GOT3 (cell line): ENCODE data around the gene CCDC47.
"Not testable (repeated sequence)": the region's sequence is repeated elsewhere in the genome, so short reads cannot be mapped to it uniquely, and the experiment has no call there.

Experiments used
- DNase-seq: peaks from one replicate; lab custom pipeline; 2025; ENCODE audit warnings: mixed read lengths; lab: John Stamatoyannopoulos, UW

CCDC47 gene

DNA sequence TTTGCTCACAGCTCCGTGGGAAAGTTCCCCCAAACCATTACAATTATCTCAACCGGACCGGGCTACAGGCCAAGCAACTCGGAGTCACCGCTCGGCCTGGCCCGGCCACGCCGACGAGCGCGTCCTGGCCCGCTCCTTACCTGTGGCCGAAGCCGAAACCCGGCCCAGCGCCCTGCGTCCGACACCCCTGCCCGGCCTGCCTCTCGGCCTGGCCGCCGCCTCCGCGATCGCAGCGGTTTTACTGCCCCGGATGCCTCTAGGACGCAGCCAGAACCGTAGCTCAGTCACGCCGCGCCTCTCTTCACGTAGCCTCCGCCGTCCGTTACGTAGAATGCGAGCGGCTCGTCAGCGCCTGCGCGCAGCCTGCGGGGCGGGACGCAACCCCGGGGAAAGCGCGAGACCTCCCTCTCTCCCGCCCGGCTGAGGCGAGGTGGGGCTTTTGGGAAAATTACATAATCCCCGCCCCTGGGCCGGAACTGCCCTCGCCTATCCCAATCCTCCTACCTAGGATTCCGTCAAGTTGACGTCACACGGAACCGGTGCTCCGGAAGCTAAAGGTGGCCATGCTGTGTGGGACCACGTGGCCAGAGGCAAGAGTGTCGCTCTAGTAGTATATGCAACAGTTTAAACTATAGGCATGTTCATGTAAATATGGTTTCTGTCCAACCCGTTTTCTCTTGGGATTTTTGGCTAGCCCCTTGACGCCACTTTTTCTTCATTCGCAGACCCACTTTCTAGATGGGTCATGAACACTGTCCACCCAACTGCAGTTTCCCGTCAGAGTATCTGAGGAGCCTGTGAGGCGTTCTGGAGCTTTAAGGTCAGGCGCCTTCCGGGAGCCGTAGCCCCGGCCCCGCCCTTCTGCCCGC, at the start of gene CCDC47:
TSS of gene CCDC47 (minus strand) at position 326 of the 869 bp plus-strand sequence. CDS start 7,422 bp downstream, outside the sequence.
- DNase-seq = peak; percentile 96

- no peak for DNase-seq
These were observed 49.1 kb upstream of the CCDC47 start for GRCh38 chr17:63822537-63822936.

GRCh38 chr17:63821804-63822203, 48.4 kb upstream of the CCDC47 start:
- no peak for DNase-seq

- DNase-seq = no peak
These were observed 47.7 kb upstream of the CCDC47 start for GRCh38 chr17:63820963-63821561.

GRCh38 chr17:63819585-63820537, 46.5 kb upstream of the CCDC47 start:
- no peak for DNase-seq

- DNase-seq = no peak
These were observed 45.7 kb upstream of the CCDC47 start for GRCh38 chr17:63819131-63819530.

DNA sequence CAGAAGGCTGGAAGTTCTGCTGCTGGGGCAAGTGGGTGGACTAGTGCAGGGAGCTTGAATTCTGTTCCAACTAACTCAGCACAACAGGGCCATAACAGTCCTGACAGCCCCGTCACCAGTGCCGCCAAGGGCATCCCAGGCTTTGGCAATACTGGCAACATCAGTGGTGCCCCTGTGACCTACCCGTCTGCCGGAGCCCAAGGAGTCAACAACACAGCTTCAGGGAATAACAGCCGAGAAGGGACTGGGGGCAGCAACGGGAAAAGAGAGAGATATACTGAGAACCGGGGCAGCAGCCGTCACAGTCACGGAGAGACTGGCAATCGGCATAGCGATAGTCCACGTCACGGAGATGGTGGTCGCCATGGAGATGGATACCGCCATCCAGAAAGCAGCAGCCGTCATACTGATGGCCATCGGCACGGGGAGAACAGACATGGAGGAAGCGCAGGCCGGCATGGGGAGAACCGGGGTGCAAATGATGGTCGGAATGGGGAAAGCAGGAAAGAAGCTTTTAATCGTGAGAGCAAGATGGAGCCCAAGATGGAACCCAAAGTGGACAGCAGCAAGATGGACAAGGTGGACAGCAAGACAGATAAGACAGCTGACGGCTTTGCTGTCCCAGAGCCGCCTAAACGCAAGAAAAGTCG, 44.5 kb upstream of the CCDC47 start:
- no peak for DNase-seq

DNA sequence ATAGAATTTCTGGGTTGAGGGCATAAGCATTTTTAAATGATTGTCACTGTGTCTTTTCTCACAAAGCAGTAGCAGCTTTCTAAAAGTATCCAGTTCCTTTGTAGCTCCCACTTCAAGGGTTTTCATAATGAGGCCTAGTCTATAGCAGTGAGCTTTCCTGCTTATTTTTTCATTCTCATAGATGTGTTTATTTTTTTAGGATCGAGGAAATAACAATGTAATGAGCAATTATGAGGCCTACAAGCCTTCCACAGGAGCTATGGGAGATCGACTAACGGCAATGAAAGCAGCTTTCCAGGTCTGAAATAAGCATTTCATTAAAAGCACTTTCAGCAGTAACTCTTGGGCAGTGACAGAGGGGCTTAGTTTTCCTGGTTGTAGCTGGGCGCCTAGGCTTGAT, 43.3 kb upstream of the CCDC47 start:
- no peak for DNase-seq

GRCh38 chr17:63816123-63816522, 42.7 kb upstream of the CCDC47 start:
- DNase-seq = no peak

- no peak for DNase-seq
These were observed 36.6 kb upstream of the CCDC47 start for GRCh38 chr17:63809970-63810369.

- DNase-seq = no peak
These were observed 32.2 kb upstream of the CCDC47 start for GRCh38 chr17:63805591-63805990.

- DNase-seq = no peak
These were observed 30.9 kb upstream of the CCDC47 start for GRCh38 chr17:63804328-63804727.

DNA sequence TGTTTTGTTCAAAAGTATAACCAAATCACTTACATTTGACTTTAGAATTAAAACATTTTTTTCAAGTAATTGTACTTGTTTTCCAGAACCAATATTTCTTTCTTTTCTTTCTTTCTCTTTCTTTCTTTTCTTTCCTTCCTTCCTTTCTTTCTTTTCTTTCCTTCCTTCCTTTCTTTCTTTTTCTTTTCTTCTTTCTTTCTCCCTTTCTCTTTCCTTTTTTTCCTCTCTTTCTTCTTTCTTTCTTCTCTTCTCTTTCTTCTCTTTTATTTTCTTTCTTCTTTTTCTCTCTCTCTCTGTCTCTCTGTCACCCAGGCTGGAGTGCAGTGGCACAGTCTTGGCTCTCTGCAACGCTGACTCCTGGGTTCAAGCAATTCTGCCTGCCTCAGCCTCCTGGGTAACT, 27.4 kb upstream of the CCDC47 start:
- DNase-seq = no peak

DNA sequence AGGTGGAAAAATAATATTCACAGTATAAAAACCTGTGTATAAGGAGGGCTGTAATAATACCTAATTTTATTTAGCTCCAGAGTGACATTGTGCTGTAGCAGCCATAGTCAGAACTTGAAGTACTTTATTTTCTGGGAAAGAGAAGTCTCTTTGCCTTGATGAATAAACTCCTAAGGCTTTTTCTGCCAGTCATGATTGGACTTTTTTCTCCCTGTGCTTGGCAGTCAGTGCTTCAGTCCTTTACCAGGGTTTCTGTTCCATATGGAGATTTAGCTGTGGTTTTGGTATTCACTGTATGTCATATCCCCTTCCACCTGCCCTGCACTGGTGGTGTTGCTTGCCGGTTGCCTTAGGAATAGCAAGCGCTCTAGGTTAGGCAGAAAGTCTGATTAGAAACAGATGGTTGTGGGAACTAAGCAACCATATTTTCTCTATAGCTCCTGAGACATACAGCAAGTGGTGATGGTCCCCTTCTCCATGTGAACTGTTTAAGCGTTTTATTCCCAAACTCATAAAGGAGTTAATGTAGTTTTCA, 25.2 kb upstream of the CCDC47 start:
- DNase-seq = no peak

DNA sequence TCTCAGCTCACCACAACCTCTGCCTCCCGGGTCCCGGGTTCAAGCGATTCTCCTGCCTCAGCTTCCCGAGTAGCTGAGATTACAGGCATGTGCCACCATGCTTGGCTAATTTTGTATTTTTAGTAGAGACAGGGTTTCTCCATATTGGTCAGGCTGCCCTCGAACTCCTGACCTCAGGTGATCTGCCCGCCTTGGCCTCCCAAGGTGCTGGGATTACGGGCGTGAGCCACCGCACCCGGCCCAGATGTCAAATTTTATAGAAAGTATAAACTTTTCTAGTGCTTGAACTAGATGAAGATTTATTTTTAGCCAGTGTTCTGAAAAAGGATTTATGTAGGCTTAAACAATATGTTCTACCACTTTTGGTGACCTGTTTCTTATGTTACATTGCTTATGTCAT, 23.0 kb upstream of the CCDC47 start:
- DNase-seq = not testable (repeated sequence)

DNA sequence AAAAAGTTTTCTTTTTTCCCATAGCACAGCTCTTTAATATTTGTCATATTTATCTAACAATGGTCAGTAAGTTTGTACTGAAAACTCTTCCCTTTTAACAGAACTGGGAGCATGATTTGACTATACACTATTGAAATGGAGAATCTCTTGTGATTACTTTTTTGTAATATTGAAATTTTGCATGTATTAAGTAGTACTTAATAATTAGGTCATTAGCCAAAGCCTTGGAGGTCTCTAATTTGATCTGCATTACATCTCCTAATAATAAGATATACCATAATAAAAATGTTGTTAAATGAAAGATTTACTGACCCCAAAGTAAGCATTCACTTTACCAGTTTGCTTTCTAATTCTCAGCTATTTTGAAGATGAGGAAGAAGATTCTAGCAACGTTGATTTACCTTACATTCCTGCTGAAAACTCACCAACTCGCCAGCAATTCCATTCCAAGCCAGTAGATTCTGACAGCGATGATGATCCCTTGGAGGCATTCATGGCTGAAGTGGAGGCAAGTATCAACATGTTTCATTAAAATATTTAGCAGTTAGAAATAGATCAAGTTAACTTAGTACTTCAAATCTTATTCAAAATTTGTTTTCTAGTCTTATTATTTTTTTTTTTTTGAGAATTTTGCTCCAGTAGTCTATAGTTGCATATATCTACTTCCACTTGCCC, 18.8 kb upstream of the CCDC47 start:
- no peak for DNase-seq

- DNase-seq = no peak
These were observed 16.7 kb upstream of the CCDC47 start for GRCh38 chr17:63790057-63790456.

- DNase-seq = no peak
These were observed 13.7 kb upstream of the CCDC47 start for GRCh38 chr17:63786971-63787711.

DNA sequence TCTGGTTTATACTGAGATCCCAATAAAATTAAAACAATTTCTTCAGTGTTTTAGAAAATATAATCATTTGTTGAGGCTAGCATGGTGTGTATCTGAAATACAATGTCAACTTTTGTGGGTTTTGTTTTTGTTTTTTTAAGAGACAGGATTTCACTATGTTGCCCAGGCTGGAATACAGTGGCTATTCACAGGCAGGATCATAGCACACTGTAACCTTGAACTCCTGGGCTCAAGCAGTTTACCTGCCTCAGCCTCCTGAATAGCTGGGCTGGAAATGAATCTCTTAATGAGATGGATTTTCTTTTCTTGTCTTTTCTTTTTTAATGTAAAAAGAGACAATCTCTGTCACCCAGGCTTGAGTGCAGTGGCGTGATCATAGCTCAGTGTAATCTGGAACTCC, 12.7 kb upstream of the CCDC47 start:
- no peak for DNase-seq

GRCh38 chr17:63785556-63785955, 12.2 kb upstream of the CCDC47 start:
- no peak for DNase-seq
